SK-N-SH treated with all-trans-retinoic acid at 6 μM for 48 hours (cell line): ENCODE measurements around the gene ETS1.

ENCODE experiments used
- ATAC-seq: fragments of 200-7000 bp; cut with Tn5 transposase; 3 replicates; pipeline ENCODE4 v1.9.1; 2020; ENCODE audit warnings: mild to moderate bottlenecking, moderate library complexity
- ARNTL ChIP-seq: fragments of 450-650 bp; formaldehyde crosslinking; IDR thresholded peaks from 2 replicates; pipeline ENCODE4 v1.5.0; 2020; ENCODE audit warnings: low read depth, mild to moderate bottlenecking, moderate library complexity, borderline replicate concordance
- BACH2 ChIP-seq: fragments of 250-450 bp; sonication (Bioruptor Pico); IDR thresholded peaks from 2 replicates; pipeline ENCODE4 v1.9.0; 2021; ENCODE audit warnings: mild to moderate bottlenecking, borderline replicate concordance
- CSDC2 ChIP-seq: fragments of 250-450 bp; sonication (Bioruptor Pico); IDR thresholded peaks from 2 replicates; pipeline ENCODE4 v1.5.0; 2020; ENCODE audit warnings: mild to moderate bottlenecking, moderate library complexity
- ESRRG ChIP-seq: fragments of 250-450 bp; sonication (Bioruptor Pico); IDR thresholded peaks from 2 replicates; pipeline ENCODE4 v1.6.1; 2021; ENCODE audit warnings: mild to moderate bottlenecking
- GLIS3 ChIP-seq: fragments of 250-450 bp; sonication (Bioruptor Pico); IDR thresholded peaks from 2 replicates; pipeline ENCODE4 v1.5.0; 2020; ENCODE audit warnings: mild to moderate bottlenecking, moderate library complexity
- ISL1 ChIP-seq: fragments of 250-450 bp; sonication (Bioruptor Pico); IDR thresholded peaks from 2 replicates; pipeline ENCODE4 v2.1.2; 2022; ENCODE audit warnings: mild to moderate bottlenecking, moderate library complexity
- OSR1 ChIP-seq: fragments of 250-450 bp; sonication (Bioruptor Pico); IDR thresholded peaks from 2 replicates; pipeline ENCODE4 v1.8.0; 2022; ENCODE audit warnings: moderate library complexity, mild to moderate bottlenecking, inconsistent platforms
- RARB ChIP-seq: fragments of 250-450 bp; sonication (Bioruptor Pico); IDR thresholded peaks from 2 replicates; pipeline ENCODE4 v1.8.0; 2021; ENCODE audit warnings: mild to moderate bottlenecking, moderate library complexity
- TCF4 ChIP-seq: fragments of 250-450 bp; sonication (Bioruptor Pico); IDR thresholded peaks from 2 replicates; pipeline ENCODE4 v1.8.0; 2021; ENCODE audit warnings: mild to moderate bottlenecking, moderate library complexity, borderline replicate concordance
- TOX ChIP-seq: fragments of 250-450 bp; sonication (Bioruptor Pico); IDR thresholded peaks from 2 replicates; pipeline ENCODE4 v1.8.0; 2021; ENCODE audit warnings: mild to moderate bottlenecking, moderate library complexity, borderline replicate concordance
- ZC3H10 ChIP-seq: fragments of 250-450 bp; sonication (Bioruptor Pico); IDR thresholded peaks from 2 replicates; pipeline ENCODE4 v1.5.1; 2021; ENCODE audit warnings: mild to moderate bottlenecking, moderate library complexity
- ZFP3 ChIP-seq: fragments of 250-450 bp; sonication (Bioruptor Pico); IDR thresholded peaks from 2 replicates; pipeline ENCODE4 v1.5.0; 2020; ENCODE audit warnings: mild to moderate bottlenecking, moderate library complexity
- ZFP30 ChIP-seq: fragments of 450-650 bp; formaldehyde crosslinking; IDR thresholded peaks from 2 replicates; pipeline ENCODE4 v1.5.0; 2022; ENCODE audit warnings: mild to moderate bottlenecking, moderate library complexity
- ZNF565 ChIP-seq: fragments of 450-650 bp; formaldehyde crosslinking; conservative IDR thresholded peaks from 2 replicates; pipeline ENCODE4 v1.5.0; 2020; ENCODE audit warnings: low read depth, mild to moderate bottlenecking, moderate library complexity
- ZNF70 ChIP-seq: fragments of 450-650 bp; formaldehyde crosslinking; IDR thresholded peaks from 2 replicates; pipeline ENCODE4 v1.5.0; 2020; ENCODE audit warnings: mild to moderate bottlenecking, moderate library complexity
- TF ChIP-seq, protein P1 (sequence below): fragments of 250-450 bp; sonication (Bioruptor Pico); IDR thresholded peaks from 2 replicates; pipeline ENCODE4 v1.5.1; 2021; ENCODE audit warnings: mild to moderate bottlenecking, moderate library complexity
- TF ChIP-seq, protein P2 (sequence below): fragments of 250-450 bp; sonication (Bioruptor Pico); IDR thresholded peaks from 2 replicates; pipeline ENCODE4 v1.5.1; 2020; ENCODE audit warnings: low read depth, mild to moderate bottlenecking, moderate library complexity
- TF ChIP-seq, protein P3 (sequence below): fragments of 250-450 bp; sonication (Bioruptor Pico); IDR thresholded peaks from 2 replicates; pipeline ENCODE4 v1.8.0; 2021; ENCODE audit warnings: low read depth, mild to moderate bottlenecking, moderate library complexity, borderline replicate concordance
- TF ChIP-seq, protein P4 (sequence below): fragments of 250-450 bp; sonication (Bioruptor Pico); IDR thresholded peaks from 2 replicates; pipeline ENCODE4 v1.5.0; 2020; ENCODE audit warnings: mild to moderate bottlenecking, moderate library complexity

ETS1 gene

DNA sequence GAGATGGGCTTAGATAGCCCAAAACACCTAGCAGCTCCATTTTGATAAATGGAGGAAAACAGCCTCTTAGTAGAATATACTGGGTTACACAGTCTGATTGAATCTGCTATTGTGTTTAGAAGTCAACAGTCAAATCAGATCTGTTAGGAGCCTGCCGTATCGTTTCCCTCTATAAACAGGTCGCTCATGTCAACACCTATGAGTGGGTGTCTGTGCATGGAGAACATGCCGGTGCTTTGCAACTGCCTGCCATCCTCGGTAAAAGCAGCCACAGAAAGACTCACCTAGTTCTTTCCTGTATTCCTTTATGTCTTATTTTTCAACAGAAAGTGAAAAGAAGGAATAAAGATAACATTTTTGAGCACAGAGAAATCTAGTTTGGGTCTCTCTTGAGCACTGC is 99.4 kb downstream of the ETS1 start (continued):
- TF ChIP-seq, protein P1, sequence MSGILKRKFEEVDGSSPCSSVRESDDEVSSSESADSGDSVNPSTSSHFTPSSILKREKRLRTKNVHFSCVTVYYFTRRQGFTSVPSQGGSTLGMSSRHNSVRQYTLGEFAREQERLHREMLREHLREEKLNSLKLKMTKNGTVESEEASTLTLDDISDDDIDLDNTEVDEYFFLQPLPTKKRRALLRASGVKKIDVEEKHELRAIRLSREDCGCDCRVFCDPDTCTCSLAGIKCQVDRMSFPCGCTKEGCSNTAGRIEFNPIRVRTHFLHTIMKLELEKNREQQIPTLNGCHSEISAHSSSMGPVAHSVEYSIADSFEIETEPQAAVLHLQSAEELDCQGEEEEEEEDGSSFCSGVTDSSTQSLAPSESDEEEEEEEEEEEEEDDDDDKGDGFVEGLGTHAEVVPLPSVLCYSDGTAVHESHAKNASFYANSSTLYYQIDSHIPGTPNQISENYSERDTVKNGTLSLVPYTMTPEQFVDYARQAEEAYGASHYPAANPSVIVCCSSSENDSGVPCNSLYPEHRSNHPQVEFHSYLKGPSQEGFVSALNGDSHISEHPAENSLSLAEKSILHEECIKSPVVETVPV (CRISPR knock-in tag), result no peak
- no peak for TF ChIP-seq ZFP30 (CRISPR knock-in tag)
- TF ChIP-seq, protein P2, sequence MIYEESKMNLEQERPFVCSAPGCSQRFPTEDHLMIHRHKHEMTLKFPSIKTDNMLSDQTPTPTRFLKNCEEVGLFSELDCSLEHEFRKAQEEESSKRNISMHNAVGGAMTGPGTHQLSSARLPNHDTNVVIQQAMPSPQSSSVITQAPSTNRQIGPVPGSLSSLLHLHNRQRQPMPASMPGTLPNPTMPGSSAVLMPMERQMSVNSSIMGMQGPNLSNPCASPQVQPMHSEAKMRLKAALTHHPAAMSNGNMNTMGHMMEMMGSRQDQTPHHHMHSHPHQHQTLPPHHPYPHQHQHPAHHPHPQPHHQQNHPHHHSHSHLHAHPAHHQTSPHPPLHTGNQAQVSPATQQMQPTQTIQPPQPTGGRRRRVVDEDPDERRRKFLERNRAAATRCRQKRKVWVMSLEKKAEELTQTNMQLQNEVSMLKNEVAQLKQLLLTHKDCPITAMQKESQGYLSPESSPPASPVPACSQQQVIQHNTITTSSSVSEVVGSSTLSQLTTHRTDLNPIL (CRISPR knock-in tag), result no peak
- TF ChIP-seq ZNF565, result no peak
- TF ChIP-seq ESRRG, result no peak
- TF ChIP-seq, all 23 proteins: peak for 0

DNA sequence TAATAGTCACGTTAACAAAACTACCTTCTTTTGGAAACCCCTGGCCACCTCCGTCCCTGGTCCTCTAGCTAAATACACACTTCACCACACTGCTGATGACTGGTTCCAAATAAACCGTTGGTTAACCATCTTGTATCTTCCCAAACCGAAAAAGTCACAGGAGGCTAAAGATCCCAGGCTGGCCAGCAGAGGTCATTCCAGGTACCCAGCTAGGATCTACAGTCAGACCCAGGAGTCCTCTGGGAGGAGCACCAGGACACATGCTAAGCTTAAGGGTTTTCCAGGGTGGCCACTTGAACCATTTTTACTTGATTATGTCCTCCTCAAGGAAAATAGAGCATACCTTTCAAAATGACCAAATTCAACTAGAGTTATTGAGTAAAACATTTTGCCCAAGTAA is 103.2 kb downstream of the ETS1 start:
- ATAC-seq, result peak; percentile 43; the same call in 1 of the 3 replicates
- TF ChIP-seq ZC3H10 (CRISPR knock-in tag) (no peak), BACH2 (CRISPR knock-in tag) (no peak), ESRRG (no peak), GLIS3 (CRISPR knock-in tag) (no peak), ISL1 (CRISPR knock-in tag) (no peak), RARB (no peak), CSDC2 (CRISPR knock-in tag) (no peak), ARNTL (CRISPR knock-in tag) (no peak), ZNF565 (no peak), OSR1 (no peak), ZFP3 (CRISPR knock-in tag) (no peak)
- TF ChIP-seq, protein P2 (CRISPR knock-in tag), result no peak
- TF ChIP-seq, protein P1 (CRISPR knock-in tag), result no peak
- TF ChIP-seq, protein P3, sequence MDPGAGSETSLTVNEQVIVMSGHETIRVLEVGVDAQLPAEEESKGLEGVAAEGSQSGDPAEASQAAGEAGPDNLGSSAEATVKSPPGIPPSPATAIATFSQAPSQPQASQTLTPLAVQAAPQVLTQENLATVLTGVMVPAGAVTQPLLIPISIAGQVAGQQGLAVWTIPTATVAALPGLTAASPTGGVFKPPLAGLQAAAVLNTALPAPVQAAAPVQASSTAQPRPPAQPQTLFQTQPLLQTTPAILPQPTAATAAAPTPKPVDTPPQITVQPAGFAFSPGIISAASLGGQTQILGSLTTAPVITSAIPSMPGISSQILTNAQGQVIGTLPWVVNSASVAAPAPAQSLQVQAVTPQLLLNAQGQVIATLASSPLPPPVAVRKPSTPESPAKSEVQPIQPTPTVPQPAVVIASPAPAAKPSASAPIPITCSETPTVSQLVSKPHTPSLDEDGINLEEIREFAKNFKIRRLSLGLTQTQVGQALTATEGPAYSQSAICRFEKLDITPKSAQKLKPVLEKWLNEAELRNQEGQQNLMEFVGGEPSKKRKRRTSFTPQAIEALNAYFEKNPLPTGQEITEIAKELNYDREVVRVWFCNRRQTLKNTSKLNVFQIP (CRISPR knock-in tag), result no peak
- TF ChIP-seq, all 23 proteins: peak for 0

DNA sequence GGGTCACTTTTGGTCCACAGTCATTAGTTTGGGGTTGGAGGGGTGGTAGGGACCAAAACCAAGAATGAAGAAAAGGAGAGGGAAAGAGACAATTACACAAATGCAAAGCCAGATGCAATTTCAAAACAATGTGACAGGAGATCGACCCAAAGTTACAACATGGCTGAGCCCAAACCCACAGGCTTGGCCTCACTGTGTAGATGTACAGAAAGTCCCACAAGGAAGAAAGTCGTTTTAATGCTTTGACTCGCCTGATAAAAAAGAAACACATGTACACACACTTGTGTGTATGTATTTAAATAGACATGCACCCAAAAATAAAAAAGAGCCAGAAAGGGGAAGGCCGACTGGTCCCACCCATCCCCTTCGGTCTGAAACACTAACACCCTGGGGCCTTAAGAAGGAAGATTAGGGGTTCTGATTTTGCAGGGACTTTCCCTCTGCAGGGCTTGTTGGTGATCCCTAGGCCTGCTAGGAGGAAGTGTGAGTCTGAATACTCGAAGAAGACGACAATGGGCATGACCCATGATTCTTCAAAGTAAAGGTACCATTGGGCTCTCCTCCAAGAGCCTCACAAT is 104.1 kb downstream of the ETS1 start:
- TF ChIP-seq CSDC2 (CRISPR knock-in tag) (no peak), ZNF70 (no peak), TOX (CRISPR knock-in tag) (no peak), TCF4 (CRISPR knock-in tag) (no peak)
- TF ChIP-seq, protein P1 (CRISPR knock-in tag), result no peak
- TF ChIP-seq, protein P4, sequence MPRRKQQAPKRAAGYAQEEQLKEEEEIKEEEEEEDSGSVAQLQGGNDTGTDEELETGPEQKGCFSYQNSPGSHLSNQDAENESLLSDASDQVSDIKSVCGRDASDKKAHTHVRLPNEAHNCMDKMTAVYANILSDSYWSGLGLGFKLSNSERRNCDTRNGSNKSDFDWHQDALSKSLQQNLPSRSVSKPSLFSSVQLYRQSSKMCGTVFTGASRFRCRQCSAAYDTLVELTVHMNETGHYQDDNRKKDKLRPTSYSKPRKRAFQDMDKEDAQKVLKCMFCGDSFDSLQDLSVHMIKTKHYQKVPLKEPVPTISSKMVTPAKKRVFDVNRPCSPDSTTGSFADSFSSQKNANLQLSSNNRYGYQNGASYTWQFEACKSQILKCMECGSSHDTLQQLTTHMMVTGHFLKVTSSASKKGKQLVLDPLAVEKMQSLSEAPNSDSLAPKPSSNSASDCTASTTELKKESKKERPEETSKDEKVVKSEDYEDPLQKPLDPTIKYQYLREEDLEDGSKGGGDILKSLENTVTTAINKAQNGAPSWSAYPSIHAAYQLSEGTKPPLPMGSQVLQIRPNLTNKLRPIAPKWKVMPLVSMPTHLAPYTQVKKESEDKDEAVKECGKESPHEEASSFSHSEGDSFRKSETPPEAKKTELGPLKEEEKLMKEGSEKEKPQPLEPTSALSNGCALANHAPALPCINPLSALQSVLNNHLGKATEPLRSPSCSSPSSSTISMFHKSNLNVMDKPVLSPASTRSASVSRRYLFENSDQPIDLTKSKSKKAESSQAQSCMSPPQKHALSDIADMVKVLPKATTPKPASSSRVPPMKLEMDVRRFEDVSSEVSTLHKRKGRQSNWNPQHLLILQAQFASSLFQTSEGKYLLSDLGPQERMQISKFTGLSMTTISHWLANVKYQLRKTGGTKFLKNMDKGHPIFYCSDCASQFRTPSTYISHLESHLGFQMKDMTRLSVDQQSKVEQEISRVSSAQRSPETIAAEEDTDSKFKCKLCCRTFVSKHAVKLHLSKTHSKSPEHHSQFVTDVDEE (CRISPR knock-in tag), result no peak
- ATAC-seq, result no peak
